PC-3 (cell line): ENCODE results near the gene LRRC4B. TPM values are rescaled to one million over a fixed set of nuclear protein-coding genes. Genes with fewer than 3 reads are reported as not detected.

ENCODE experiments used
- ATAC-seq: fragments of 200-7000 bp; cut with Tn5 transposase; 2 replicates; pipeline ENCODE4 v1.9.1; 2020; ENCODE audit warnings: mild to moderate bottlenecking, moderate library complexity
- BruUV-seq: library from RNA; stranded (reverse); fragments of 400-500 nt; replicated peaks from 2 replicates; lab custom pipeline; 2021; lab: Mats Ljungman, UMichigan
- CTCF ChIA-PET: fragments of 300-600 bp; sonication (Branson Sonifier 250); formaldehyde crosslinking; loops from one replicate; lab custom pipeline; 2022; ENCODE audit warnings: antibody characterized with exemption; lab: Charles Lee
- POLR2A ChIA-PET: fragments of 300-600 bp; sonication (Branson Sonifier 250); formaldehyde crosslinking; loops from one replicate; lab custom pipeline; 2022; ENCODE audit warnings: antibody characterized with exemption; ENCODE audit not compliant: unreplicated experiment; lab: Charles Lee
- DNase-seq: peaks from one replicate; pipeline ENCODE4 v3.0.0-alpha.2; 2015
- H2AFZ ChIP-seq: fragments of 300-600 bp; sonication (generic); 2 replicates; pipeline ENCODE4 v1.6.0; 2016; ENCODE audit warnings: antibody characterized with exemption, low read length
- H3F3A ChIP-seq: fragments of 300-600 bp; sonication (generic); one replicate; pipeline ENCODE4 v1.6.0; 2017; ENCODE audit warnings: antibody characterized with exemption, low read length, control low read depth, mild to moderate bottlenecking; ENCODE audit not compliant: unreplicated experiment
- H3K27ac ChIP-seq: fragments of 300-600 bp; sonication (generic); 2 replicates; pipeline ENCODE4 v1.5.1; 2016; ENCODE audit warnings: mild to moderate bottlenecking, low read length
- H3K27me3 ChIP-seq: fragments of 300-600 bp; sonication (generic); 2 replicates; pipeline ENCODE4 v1.6.1; 2016; ENCODE audit warnings: low read length, mixed read lengths
- H3K36me3 ChIP-seq: fragments of 300-600 bp; sonication (generic); 2 replicates; pipeline ENCODE4 v1.6.1; 2016; ENCODE audit warnings: low read depth, mixed run types, low read length, mixed read lengths
- H3K4me1 ChIP-seq: fragments of 300-600 bp; sonication (generic); 2 replicates; pipeline ENCODE4 v1.5.1; 2016; ENCODE audit warnings: low read length; ENCODE audit not compliant: insufficient read depth
- H3K4me2 ChIP-seq: fragments of 300-600 bp; sonication (generic); 2 replicates; pipeline ENCODE4 v1.6.0; 2016; ENCODE audit warnings: low read length
- H3K4me3 ChIP-seq: fragments of 300-600 bp; sonication (generic); 2 replicates; pipeline ENCODE4 v1.5.1; 2016; ENCODE audit warnings: mild to moderate bottlenecking, low read length, mixed read lengths
- H3K79me2 ChIP-seq: fragments of 300-600 bp; sonication (generic); 2 replicates; pipeline ENCODE4 v1.6.1; 2017; ENCODE audit warnings: low read length, mixed read lengths
- H3K9ac ChIP-seq: fragments of 300-600 bp; sonication (generic); 2 replicates; pipeline ENCODE4 v1.6.0; 2016; ENCODE audit warnings: mild to moderate bottlenecking, low read length
- H3K9me2 ChIP-seq: fragments of 300-600 bp; sonication (generic); replicated peaks from 2 replicates; pipeline ENCODE4 v1.6.1; 2016; ENCODE audit warnings: mixed run types, low read length, mixed read lengths
- H3K9me3 ChIP-seq: fragments of 300-600 bp; sonication (generic); 2 replicates; pipeline ENCODE4 v1.6.1; 2016; ENCODE audit warnings: low read length, mixed read lengths
- H4K20me1 ChIP-seq: fragments of 300-600 bp; sonication (generic); 2 replicates; pipeline ENCODE4 v1.6.1; 2016; ENCODE audit warnings: low read length, mixed read lengths
- EZH2 ChIP-seq: fragments of 300-600 bp; sonication (generic); IDR thresholded peaks from one replicate; pipeline ENCODE4 v1.6.1; 2017; ENCODE audit warnings: antibody characterized with exemption, mild to moderate bottlenecking, low read length; ENCODE audit not compliant: unreplicated experiment
- EZH2phosphoT487 ChIP-seq: fragments of 300-600 bp; sonication (generic); IDR thresholded peaks from 2 replicates; pipeline ENCODE4 v1.6.1; 2018; ENCODE audit warnings: mild to moderate bottlenecking, antibody characterized with exemption, low read length, borderline replicate concordance
- intact Hi-C: fragments of 100-400 bp; cut with micrococcal nuclease; formaldehyde crosslinking; loops from 2 replicates; pipeline ENCODE4 v1.9.0; 2023
- total RNA-seq: library from RNA; depleted of rRNA; stranded (reverse); fragments of >200 nt; gene quantifications from 2 replicates; pipeline ENCODE4 v1.2.3, GENCODE V29; 2014
- TF ChIP-seq, protein P1 (sequence below): fragments of 300-600 bp; sonication (generic); conservative IDR thresholded peaks from 2 replicates; pipeline ENCODE4 v1.5.1; 2017; ENCODE audit warnings: antibody characterized with exemption, low read depth, mild to moderate bottlenecking, low read length

LRRC4B gene
- total RNA-seq, 1 experiment from 2014 or later: 0.26 TPM

DNA sequence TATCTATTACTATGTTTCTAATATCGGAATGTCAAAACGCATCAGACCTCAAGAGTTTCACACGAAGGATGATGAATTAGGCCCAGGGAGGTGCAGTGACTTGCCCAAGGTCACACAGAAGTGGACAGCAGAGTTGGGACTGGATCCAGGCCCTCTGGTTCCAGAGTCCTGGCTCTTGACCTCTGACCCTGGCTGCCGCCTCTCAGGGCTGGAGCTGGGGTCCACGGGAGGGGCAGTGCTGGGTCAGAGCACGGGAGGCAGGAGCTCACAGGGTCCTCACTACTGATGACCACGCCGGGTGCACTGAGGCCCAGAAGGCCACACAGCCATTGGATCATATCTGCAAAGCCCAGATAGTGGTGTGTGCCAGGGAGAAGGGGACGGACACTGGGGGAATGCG, 45.4 kb downstream of the LRRC4B start:
- intact Hi-C loops: no loop called here
- Histone ChIP-seq H3K9me2 (no peaks in the 10 kb centered on the region), H3K4me2 (no peak overlapping the region), H3K36me3 (no peaks in the 10 kb centered on the region), H4K20me1 (no peaks in the 10 kb centered on the region), H3K27me3 (peaks cover 6% of the 10 kb centered on the region), H3K79me2 (no peaks in the 10 kb centered on the region), H3K27ac (no peak overlapping the region), H2AFZ (no peak overlapping the region), H3K9ac (no peak overlapping the region), H3K4me1 (no peaks in the 10 kb centered on the region), H3F3A (no peaks in the 10 kb centered on the region), H3K4me3 (no peak overlapping the region), H3K9me3 (no peaks in the 10 kb centered on the region)
- ATAC-seq: no peak
- DNase-seq: no peak
- ChIA-PET POLR2A (no interaction called here), CTCF (interaction anchor here (0.6 kb wide), 1 partner anchor 222 kb away, joined by 4 read pairs; no protein-coding TSS in a partner anchor)
- BruUV-seq: no TSS peak
- TF ChIP-seq, protein P1, sequence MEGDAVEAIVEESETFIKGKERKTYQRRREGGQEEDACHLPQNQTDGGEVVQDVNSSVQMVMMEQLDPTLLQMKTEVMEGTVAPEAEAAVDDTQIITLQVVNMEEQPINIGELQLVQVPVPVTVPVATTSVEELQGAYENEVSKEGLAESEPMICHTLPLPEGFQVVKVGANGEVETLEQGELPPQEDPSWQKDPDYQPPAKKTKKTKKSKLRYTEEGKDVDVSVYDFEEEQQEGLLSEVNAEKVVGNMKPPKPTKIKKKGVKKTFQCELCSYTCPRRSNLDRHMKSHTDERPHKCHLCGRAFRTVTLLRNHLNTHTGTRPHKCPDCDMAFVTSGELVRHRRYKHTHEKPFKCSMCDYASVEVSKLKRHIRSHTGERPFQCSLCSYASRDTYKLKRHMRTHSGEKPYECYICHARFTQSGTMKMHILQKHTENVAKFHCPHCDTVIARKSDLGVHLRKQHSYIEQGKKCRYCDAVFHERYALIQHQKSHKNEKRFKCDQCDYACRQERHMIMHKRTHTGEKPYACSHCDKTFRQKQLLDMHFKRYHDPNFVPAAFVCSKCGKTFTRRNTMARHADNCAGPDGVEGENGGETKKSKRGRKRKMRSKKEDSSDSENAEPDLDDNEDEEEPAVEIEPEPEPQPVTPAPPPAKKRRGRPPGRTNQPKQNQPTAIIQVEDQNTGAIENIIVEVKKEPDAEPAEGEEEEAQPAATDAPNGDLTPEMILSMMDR: no peak
- TF ChIP-seq EZH2phosphoT487: no peak
- TF ChIP-seq EZH2: no peak

DNA sequence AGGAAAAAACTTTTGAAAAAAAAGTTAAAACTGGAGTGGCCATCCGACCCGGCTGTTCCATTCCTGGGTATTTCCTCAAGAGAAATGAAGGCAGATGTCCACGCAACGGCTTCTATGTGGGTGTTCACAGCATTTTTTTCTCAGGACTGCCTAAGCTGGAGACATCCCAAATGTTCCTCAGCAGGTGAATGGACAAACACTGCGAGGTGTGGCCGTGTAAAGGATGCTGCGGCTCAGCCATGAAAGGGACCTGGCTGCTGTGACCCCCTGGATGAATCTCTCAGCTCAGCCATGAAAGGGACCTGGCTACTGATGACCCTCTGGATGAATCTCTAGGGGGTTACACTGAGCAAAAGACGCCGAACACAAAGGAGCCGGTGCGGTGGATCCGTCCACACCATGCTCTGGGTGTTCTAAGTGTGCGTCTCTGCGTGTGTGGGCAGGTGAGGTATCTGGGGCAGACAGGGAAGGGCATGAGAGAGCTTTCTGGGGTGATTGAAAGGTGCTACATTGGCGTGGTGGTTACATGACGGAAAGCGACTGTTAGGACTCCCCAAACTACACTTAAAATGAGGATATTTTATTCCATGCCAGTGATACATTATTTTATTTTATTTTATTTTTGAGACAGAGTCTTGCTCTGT, 47.3 kb downstream of the LRRC4B start:
- CTCF ChIA-PET: no interaction called here
- BruUV-seq: no TSS peak

More for the DNA sequence above, 47.3 kb downstream of the LRRC4B start:
- H3K4me3 ChIP-seq: no peak overlapping the region
- DNase-seq (no peak), ATAC-seq (no peak)
- TF ChIP-seq EZH2phosphoT487: no peak
- TF ChIP-seq EZH2: no peak
- TF ChIP-seq, protein P1: no peak
- intact Hi-C loops: no loop called here
- no peaks in the 10 kb centered on the region for H3F3A ChIP-seq
- no peak overlapping the region for H3K9ac ChIP-seq
- no peak overlapping the region for H3K4me2 ChIP-seq
- no peaks in the 10 kb centered on the region for H3K79me2 ChIP-seq
- no peaks in the 10 kb centered on the region for H3K9me3 ChIP-seq
- H2AFZ ChIP-seq: no peak overlapping the region
- no peak overlapping the region for H3K27ac ChIP-seq
- H3K27me3 ChIP-seq: no peaks in the 10 kb centered on the region
- H4K20me1 ChIP-seq: no peaks in the 10 kb centered on the region
- POLR2A ChIA-PET: interaction anchor here (0.7 kb wide), 1 partner anchor 208 kb away, joined by 3 read pairs; no protein-coding TSS in a partner anchor
- H3K4me1 ChIP-seq: peaks cover 3% of the 10 kb centered on the region; the same call in 1 of the 2 replicates
- H3K9me2 ChIP-seq: no peaks in the 10 kb centered on the region
- H3K36me3 ChIP-seq: no peaks in the 10 kb centered on the region
